ENCODE measurements around the gene RIPPLY1. TPM values are rescaled to one million over a fixed set of nuclear protein-coding genes. Genes with fewer than 3 reads are reported as not detected.

The RIPPLY1 gene
- total RNA-seq, 1 donor from 2014 or later, result not detected

DNA sequence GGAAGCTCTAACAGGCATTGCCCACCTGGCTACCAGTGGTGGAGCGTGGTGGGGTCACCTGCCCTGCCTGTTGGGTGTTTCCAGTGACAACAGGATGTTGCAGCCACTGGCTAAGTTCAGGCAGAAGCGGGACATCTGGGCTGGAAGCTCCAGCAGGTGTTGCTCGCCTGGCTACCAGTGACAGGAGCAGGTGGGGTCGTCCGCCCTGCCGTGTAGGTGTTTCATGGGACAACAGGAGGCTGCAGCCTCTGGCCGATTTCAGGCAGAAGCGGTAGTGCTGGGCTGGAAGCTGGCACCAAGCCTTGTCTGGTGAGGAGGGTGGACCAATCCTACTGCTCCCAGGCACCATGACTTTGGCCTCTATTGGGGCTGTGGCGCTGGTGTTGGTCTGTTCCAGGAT, 39.4 kb downstream of the RIPPLY1 start:
- no peak overlapping the region for H3K27ac Mint-ChIP-seq
- no peaks in the 10 kb centered on the region for H3K4me1 Mint-ChIP-seq (ENCODE audit: low read depth)
- H3K9me3 Mint-ChIP-seq, result no peaks in the 10 kb centered on the region
- intact Hi-C loops (cut with micrococcal nuclease), result no loop called here
- H3K4me3 Mint-ChIP-seq, result no peak overlapping the region
- no peaks in the 10 kb centered on the region for H3K36me3 Mint-ChIP-seq (ENCODE audit: low read depth)
- no peaks in the 10 kb centered on the region for H3K27me3 Mint-ChIP-seq (ENCODE audit: insufficient read depth)
- no peak for DNase-seq (ENCODE audit: low spot score)

DNA sequence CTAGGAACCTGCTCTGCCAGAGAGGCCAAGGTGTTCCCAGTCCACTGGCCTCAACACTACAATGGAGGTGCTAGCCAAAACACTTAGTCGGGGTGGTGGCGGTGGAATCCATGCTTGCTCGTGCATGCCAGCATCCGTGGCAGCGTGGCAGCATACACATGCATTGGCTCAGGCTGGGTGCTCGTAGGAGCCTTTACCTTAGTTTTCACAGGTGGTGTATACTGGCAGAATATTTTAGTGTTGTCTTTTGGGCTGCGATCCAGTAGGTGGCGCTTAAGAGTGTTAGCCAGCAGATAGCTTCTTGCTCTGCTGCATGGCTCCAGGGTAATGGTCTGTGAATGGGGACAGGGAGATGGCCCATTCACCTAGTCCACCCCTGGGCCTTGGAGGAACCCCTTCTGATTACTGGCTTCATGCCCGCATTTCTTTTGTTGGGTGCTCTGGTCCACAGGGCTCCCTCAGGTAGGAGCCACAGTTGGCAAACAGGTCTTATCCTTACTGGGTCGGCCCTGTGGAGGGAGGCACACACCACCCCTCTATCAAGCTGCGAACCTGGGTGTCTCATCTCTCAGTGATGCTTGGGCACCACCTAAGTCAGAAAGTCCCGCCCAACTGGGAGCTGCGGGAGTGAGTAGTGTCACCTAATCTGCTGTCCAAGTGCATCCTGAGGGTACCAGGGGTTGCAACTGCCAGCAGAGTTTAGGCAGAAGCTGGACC, 40.0 kb downstream of the RIPPLY1 start:
- no peaks in the 10 kb centered on the region for H3K27me3 Mint-ChIP-seq (ENCODE audit: insufficient read depth)
- H3K4me3 Mint-ChIP-seq, result no peak overlapping the region
- DNase-seq (ENCODE audit: low spot score), result no peak
- H3K36me3 Mint-ChIP-seq (ENCODE audit: low read depth), result no peaks in the 10 kb centered on the region
- intact Hi-C loops (cut with micrococcal nuclease), result no loop called here
- H3K9me3 Mint-ChIP-seq, result no peaks in the 10 kb centered on the region
- no peak overlapping the region for H3K27ac Mint-ChIP-seq
- H3K4me1 Mint-ChIP-seq (ENCODE audit: low read depth), result no peaks in the 10 kb centered on the region

Other genes starting within 250 kb of the RIPPLY1 start
- gene RNF128, start 176.6 kb downstream of the RIPPLY1 start, total RNA-seq, result not detected in 2 replicates
- gene TBC1D8B, start 100.7 kb downstream of the RIPPLY1 start, total RNA-seq, result 0.26 and 0.32 TPM in 2 replicates
- gene CLDN2, start 17.1 kb upstream of the RIPPLY1 start, total RNA-seq, result not detected in 2 replicates
- 4.7 and 6.2 TPM in 2 replicates for gene MORC4, start 96.9 kb upstream of the RIPPLY1 start, total RNA-seq
- gene RBM41, start 215.5 kb upstream of the RIPPLY1 start, total RNA-seq, result 15.5 and 16.6 TPM in 2 replicates

All from activated T-helper 1 cell treated with anti-CD3 and anti-CD28 coated beads, Interleukin-12 subunit alpha, Interleukin-12 subunit beta, Interleukin-2, Interleukin-4 antibody, amounts not matched to agents 30 ng/mL and 10 ng/mL and 1 ng/mL, durations not matched to agents 14 hours and 24 hours and 36 hours (primary cell).